Psoas muscle (tissue), 8 donors: ENCODE measurements around the gene LTBP1. TPM values are rescaled to one million over a fixed set of nuclear protein-coding genes. Genes with fewer than 3 reads are reported as not detected.

Experiments used
- ATAC-seq, 4 donors: fragments of 200-7000 bp; cut with Tn5 transposase; one replicate each; pipeline ENCODE4 v1.9.1; 2020; ENCODE audit warnings: moderate library complexity in 3 of 4, mild to moderate bottlenecking in 2 of 4
- DNase-seq, 2 donors: peaks; one replicate each; pipeline ENCODE4 v3.0.0-alpha.2; 2020
- H3K27ac ChIP-seq: fragments of 200-600 bp; one replicate; pipeline ENCODE4 v1.8.0; 2022
- H3K27me3 ChIP-seq, 3 donors: fragments of 200-600 bp in 1 of 3; one replicate each; pipeline versions ENCODE4 v1.6.1 to v1.8.0; 2013 to 2022; ENCODE audit warnings: low read length in 2 of 3, mild to moderate bottlenecking in 2 of 3, moderate library complexity in 1 of 3; ENCODE audit not compliant: insufficient read depth in 3 of 3
- H3K36me3 ChIP-seq, 2 donors: fragments of 200-600 bp in 1 of 2; one replicate each; pipeline versions ENCODE4 v1.6.1 to v1.8.0; 2013 to 2022; ENCODE audit warnings: low read depth in 1 of 2, mild to moderate bottlenecking in 1 of 2, moderate library complexity in 1 of 2; ENCODE audit not compliant: insufficient read depth in 1 of 2
- H3K4me1 ChIP-seq: fragments of 200-600 bp; one replicate; pipeline ENCODE4 v1.8.0; 2022
- H3K4me3 ChIP-seq: fragments of 200-600 bp; one replicate; pipeline ENCODE4 v1.8.0; 2022; ENCODE audit warnings: mild to moderate bottlenecking
- H3K9me3 ChIP-seq: fragments of 200-600 bp; one replicate; pipeline ENCODE4 v1.8.0; 2022
- WGBS, 3 donors: extraction: QIAGEN DNeasy Blood & Tissue Kit; methylation state at CpG; one replicate each; pipeline versions ENCODE4 v1.1.6 to v1.1.7; 2013; 5-methylcytosine and 5-hydroxymethylcytosine counted together
- intact Hi-C, 2 donors: fragments of 100-400 bp; cut with DNase I; formaldehyde crosslinking; loops; one replicate each; pipeline versions ENCODE4 v1.11.0 to v1.14.2; 2022
- polyA plus RNA-seq, 3 donors: library from polyadenylated mRNA; stranded (reverse); fragments of 200-250 nt; gene quantifications; one replicate each; pipeline ENCODE4 v1.2.3, GENCODE V29; 2013
- total RNA-seq, 4 donors: library from RNA; stranded (reverse); fragmentation: NEBNext Ultra II Directional in 2 of 4; extraction: Animal tissue kit (Norgen Biotek cat#: 25700) in 2 of 4; gene quantifications; one replicate each; pipeline versions ENCODE4 v1.2.1 to v1.2.4, GENCODE V29; 2021 to 2023
- TF ChIP-seq, protein P1 (sequence below): fragments of 200-600 bp; IDR thresholded peaks from one replicate; pipeline ENCODE4 v1.8.0; 2022; ENCODE audit warnings: antibody characterized with exemption
- donor health status: healthy with polysubstance abuse.
- donor health status: DM: no; HTN: no; CAD: no; lungs with moderate emphysema.
- donor health status: Bipolar disorder and iron deficiency.
- donor health status: healthy.
- donor health status: DM: yes; HTN: yes; CAD: no.
- donor health status: DM: no; HTN: no; CAD: no.
- donor health status: DM: no; HTN: no; CAD: no.
- donor health status: DM: yes; HTN: yes; CAD: no.

Gene LTBP1
- total and polyA plus RNA-seq, 7 donors, result 5.9 to 26.8 (median 9.5) TPM

DNA sequence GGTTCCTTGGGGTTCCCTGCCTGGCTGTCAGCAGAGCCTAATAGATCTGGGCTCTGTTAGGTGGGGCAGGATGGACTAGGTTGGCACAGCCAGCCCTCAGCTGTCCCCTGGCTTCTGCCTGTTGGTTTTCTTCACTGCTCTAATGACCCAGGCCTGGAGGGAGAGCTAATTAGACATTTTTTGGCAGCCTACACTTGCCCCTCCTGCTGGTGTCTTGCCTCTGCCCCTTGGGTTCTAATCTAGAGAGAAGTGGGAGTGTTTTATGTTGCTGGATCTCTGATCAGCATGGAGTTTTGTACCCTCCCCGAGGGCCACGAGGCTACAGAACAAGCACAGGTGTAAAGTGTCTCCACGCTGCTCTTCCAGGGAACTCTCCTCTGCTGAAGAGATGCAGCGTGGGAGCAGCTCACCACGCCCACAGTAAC, 330.3 kb downstream of the LTBP1 start:
- H3K36me3 ChIP-seq, result peaks cover 0 to 23% of the 10 kb centered on the region in 2 donors
- peak overlapping the region; percentile 27 for H3K27ac ChIP-seq
- no peak for DNase-seq

DNA sequence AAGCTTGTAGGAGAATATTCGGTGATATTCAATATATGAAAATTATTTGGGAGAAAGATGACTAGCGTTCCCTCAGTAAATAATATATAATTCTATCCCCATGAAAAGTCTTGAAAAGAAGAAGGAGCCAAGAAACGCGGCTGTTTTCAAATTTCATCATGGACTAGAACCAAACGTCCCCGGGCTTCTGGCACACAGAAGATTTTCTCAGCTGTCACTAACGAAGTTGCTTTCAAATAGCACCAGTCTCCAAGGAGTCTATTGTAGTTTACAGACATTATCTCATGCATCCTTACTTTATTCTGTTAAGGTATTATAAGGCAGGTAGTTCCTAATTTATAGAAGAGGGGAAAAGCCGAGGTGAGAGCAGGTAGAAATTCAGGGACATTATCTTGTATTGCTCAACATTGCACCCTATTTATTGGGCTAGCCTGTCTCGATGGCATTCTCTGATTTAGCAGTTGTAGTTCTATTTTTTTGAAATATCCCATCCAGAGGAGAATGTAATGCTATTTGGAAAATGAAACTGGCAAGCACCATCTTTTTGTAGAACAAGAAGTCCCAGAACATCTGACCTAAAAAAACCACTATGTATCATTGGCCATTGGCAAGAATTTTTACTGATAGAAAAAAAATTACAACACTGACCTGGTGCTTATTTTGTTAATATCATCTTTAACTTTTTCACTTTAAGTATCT, 331.6 kb downstream of the LTBP1 start:
- TF ChIP-seq, protein P1, sequence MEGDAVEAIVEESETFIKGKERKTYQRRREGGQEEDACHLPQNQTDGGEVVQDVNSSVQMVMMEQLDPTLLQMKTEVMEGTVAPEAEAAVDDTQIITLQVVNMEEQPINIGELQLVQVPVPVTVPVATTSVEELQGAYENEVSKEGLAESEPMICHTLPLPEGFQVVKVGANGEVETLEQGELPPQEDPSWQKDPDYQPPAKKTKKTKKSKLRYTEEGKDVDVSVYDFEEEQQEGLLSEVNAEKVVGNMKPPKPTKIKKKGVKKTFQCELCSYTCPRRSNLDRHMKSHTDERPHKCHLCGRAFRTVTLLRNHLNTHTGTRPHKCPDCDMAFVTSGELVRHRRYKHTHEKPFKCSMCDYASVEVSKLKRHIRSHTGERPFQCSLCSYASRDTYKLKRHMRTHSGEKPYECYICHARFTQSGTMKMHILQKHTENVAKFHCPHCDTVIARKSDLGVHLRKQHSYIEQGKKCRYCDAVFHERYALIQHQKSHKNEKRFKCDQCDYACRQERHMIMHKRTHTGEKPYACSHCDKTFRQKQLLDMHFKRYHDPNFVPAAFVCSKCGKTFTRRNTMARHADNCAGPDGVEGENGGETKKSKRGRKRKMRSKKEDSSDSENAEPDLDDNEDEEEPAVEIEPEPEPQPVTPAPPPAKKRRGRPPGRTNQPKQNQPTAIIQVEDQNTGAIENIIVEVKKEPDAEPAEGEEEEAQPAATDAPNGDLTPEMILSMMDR, result no peak
- Histone ChIP-seq H3K27me3 (no peaks in the 10 kb centered on the region), H3K9me3 (no peaks in the 10 kb centered on the region), H3K36me3 (peaks cover 0 to 22% of the 10 kb centered on the region in 2 donors), H3K4me3 (peak overlapping the region; percentile 5), H3K27ac (peak overlapping the region; percentile 11), H3K4me1 (peaks cover 6% of the 10 kb centered on the region)
- WGBS, 3 donors, result 24 to 40% (median 24%) methylated on average over 9 of the region's 9 CpGs
- intact Hi-C loops, result loop anchor here in 1 of 2 donors (5.0 to 10.0 kb wide), 2 partner anchors 146 to 504 kb away; no protein-coding TSS in a partner anchor
- peak in 1 of 2 donors; percentile 62 for DNase-seq
- ATAC-seq, result peak in 3 of 4 donors; percentile 59 to 81 (median 63)

More for the DNA sequence above, 330.3 kb downstream of the LTBP1 start:
- intact Hi-C loops, result loop anchor here in 1 of 2 donors (5.0 to 10.0 kb wide), 2 partner anchors 145 to 502 kb away; no protein-coding TSS in a partner anchor
- no peaks in the 10 kb centered on the region for H3K9me3 ChIP-seq
- 27 to 40% (median 39%) methylated on average over 5 of the region's 5 CpGs for WGBS, 3 donors
- peak; percentile 25 to 71 (median 49) for ATAC-seq
- TF ChIP-seq, protein P1, result no peak
- no peak overlapping the region for H3K4me3 ChIP-seq
- no peaks in the 10 kb centered on the region for H3K27me3 ChIP-seq
- peaks cover 6% of the 10 kb centered on the region for H3K4me1 ChIP-seq

DNA sequence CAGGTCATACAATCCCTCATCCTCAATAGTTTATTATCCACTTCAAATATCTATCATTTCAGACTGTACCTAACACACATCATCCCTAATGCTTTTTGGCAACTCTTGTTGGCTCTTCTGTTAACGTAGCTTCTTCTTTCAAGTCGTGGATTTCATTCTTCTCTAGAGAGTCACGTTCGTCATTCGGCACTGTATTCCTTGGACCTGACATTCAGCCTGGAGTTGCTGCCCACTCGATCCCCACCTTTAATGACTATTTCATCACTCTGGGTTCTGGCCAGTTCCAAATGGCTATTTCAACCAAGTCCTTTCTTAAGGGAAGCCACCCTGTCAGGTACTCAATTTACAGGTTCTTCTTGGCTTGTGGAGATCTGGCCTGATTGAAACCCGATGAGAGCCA, 337.5 kb downstream of the LTBP1 start:
- H3K4me1 ChIP-seq, result no peaks in the 10 kb centered on the region
- no peak overlapping the region for H3K4me3 ChIP-seq
- DNase-seq (no peak), ATAC-seq (no peak)
- intact Hi-C loops, result no loop called here
- no peaks in the 10 kb centered on the region for H3K27me3 ChIP-seq
- H3K9me3 ChIP-seq, result no peaks in the 10 kb centered on the region
- H3K27ac ChIP-seq, result no peak overlapping the region
- TF ChIP-seq, protein P1, result no peak
- WGBS, 3 donors, result 46 to 74% (median 49%) methylated on average over 7 of the region's 7 CpGs
- peaks cover 0 to 6% of the 10 kb centered on the region in 2 donors for H3K36me3 ChIP-seq

DNA sequence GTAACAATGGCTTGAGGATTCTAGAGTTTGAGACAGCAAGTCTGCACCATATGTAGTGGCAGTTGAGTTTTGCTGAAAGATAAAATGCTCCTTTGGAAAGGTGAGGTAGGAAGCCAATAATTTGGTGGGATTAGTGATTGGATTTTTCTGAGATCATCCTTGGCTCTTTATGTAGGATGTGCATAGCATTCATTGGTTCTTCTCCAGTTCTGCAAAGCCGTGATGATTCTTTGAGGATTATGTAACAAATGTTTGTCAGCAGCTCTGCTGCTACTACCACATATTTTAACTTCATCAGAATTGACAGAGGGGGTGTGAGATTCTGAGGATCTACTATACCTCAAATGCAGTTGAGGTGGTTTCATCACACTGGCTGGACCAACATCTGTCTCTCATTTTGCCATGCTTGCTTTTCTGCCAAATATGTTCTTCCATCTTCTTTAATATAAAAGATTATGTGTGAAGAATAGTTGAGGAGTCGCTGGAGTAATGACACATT, 340.8 kb downstream of the LTBP1 start:
- Histone ChIP-seq H3K27ac (no peak overlapping the region), H3K9me3 (no peaks in the 10 kb centered on the region), H3K36me3 (no peaks in the 10 kb centered on the region), H3K4me3 (no peak overlapping the region), H3K27me3 (no peaks in the 10 kb centered on the region), H3K4me1 (peaks cover 16% of the 10 kb centered on the region)
- ATAC-seq (no peak), DNase-seq (no peak)
- intact Hi-C loops, result no loop called here
- WGBS, 3 donors, result 52 to 67% (median 56%) methylated on average over 2 of the region's 2 CpGs
- TF ChIP-seq, protein P1, result no peak
